Ammon's horn (tissue), 1 donor: Measurements from ENCODE around the gene KRTAP12-3.
"Not testable (repeated sequence)": the region's sequence is repeated elsewhere in the genome, so short reads cannot be mapped to it uniquely, and the experiment has no call there.

Experiments
- DNase-seq: peaks from one replicate; pipeline ENCODE4 v3.0.0-alpha.2; 2016; ENCODE audit warnings: low spot score

Gene KRTAP12-3

GRCh38 chr21:44650973-44651675 lies 6.6 kb upstream of the KRTAP12-3 start:
- no peak for DNase-seq

GRCh38 chr21:44653123-44653522 lies 4.6 kb upstream of the KRTAP12-3 start:
- DNase-seq = no peak

- DNase-seq = no peak
These were observed 3.8 kb upstream of the KRTAP12-3 start for GRCh38 chr21:44653656-44654575.

GRCh38 chr21:44654576-44655175 lies 3.1 kb upstream of the KRTAP12-3 start, which contains the start of gene KRTAP12-4:
Gene KRTAP12-4 (minus strand): TSS chr21:44654659. CDS start chr21:44654614, 45 bp downstream.
- no peak for DNase-seq

- no peak for DNase-seq
These were observed 864 bp upstream of the KRTAP12-3 start for GRCh38 chr21:44656868-44657267.

- DNase-seq = no peak
These were observed 794 bp downstream of the KRTAP12-3 start for GRCh38 chr21:44658541-44658910.

- no peak for DNase-seq
These were observed 1.3 kb downstream of the KRTAP12-3 start for GRCh38 chr21:44658913-44659595.

- DNase-seq = not testable (repeated sequence)
These were observed 3.8 kb downstream of the KRTAP12-3 start for GRCh38 chr21:44661567-44661966.

GRCh38 chr21:44664691-44665090 lies 7.0 kb downstream of the KRTAP12-3 start:
- DNase-seq = no peak

- DNase-seq = no peak
These were observed 8.9 kb downstream of the KRTAP12-3 start, which contains the start of gene KRTAP12-2 for GRCh38 chr21:44666401-44667320. Gene KRTAP12-2 (minus strand): TSS chr21:44666927. CDS start chr21:44666886, 41 bp downstream.

- no peak for DNase-seq
These were observed 9.9 kb downstream of the KRTAP12-3 start for GRCh38 chr21:44667612-44668011.

GRCh38 chr21:44670642-44671432 lies 13.1 kb downstream of the KRTAP12-3 start:
- no peak for DNase-seq

- no peak for DNase-seq
These were observed 14.2 kb downstream of the KRTAP12-3 start for GRCh38 chr21:44671911-44672310.

GRCh38 chr21:44677881-44678280 lies 20.1 kb downstream of the KRTAP12-3 start:
- no peak for DNase-seq

- no peak for DNase-seq
These were observed 23.4 kb downstream of the KRTAP12-3 start for GRCh38 chr21:44681152-44681551.

- DNase-seq = no peak
These were observed 24.3 kb downstream of the KRTAP12-3 start, which contains the start of gene KRTAP12-1 for GRCh38 chr21:44681861-44682579. Gene KRTAP12-1 (minus strand): TSS chr21:44682163. CDS start chr21:44682123, 40 bp downstream.

- no peak for DNase-seq
These were observed 24.9 kb downstream of the KRTAP12-3 start for GRCh38 chr21:44682580-44683151.

- DNase-seq = no peak
These were observed 26.3 kb downstream of the KRTAP12-3 start for GRCh38 chr21:44684077-44684476.

- no peak for DNase-seq
These were observed 26.8 kb downstream of the KRTAP12-3 start for GRCh38 chr21:44684483-44684882.
